K562 (cell line): ENCODE measurements around the gene SLC25A4.

Experiments
- ZNF347 ChIP-seq: fragments of 450-650 bp; formaldehyde crosslinking; IDR thresholded peaks from 2 replicates; pipeline ENCODE4 v1.4.0; 2020; ENCODE audit warnings: low read depth, mild to moderate bottlenecking, moderate library complexity
- TF ChIP-seq, protein P1 (sequence below): sonication (generic); formaldehyde crosslinking; IDR thresholded peaks from 2 replicates; pipeline ENCODE4 v1.8.0; 2022; ENCODE audit warnings: mild to moderate bottlenecking, low read depth, missing genetic modification reagents

DNA sequence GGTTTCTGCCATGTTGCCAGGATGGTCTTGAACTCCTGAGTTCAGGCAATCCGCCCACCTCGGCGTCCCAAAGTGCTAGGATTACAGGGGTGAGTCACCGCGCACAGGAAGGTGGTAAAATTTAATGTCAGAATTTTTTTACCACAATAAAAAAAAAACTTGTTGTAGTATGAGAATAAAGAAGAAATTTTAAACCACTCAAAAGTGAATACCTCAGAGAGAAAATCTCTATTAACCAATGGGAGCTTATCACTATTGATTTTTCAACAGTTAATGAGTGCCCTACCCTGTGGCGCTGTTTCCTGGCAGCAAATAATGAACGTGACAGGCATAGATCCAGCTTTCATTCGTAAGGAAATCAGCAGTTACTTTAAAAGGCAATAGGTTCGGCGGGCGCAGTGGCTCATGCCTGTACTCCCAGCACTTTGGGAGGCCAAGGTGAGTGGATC, 32.7 kb upstream of the SLC25A4 start:
- TF ChIP-seq ZNF347 = no peak
- TF ChIP-seq, protein P1, sequence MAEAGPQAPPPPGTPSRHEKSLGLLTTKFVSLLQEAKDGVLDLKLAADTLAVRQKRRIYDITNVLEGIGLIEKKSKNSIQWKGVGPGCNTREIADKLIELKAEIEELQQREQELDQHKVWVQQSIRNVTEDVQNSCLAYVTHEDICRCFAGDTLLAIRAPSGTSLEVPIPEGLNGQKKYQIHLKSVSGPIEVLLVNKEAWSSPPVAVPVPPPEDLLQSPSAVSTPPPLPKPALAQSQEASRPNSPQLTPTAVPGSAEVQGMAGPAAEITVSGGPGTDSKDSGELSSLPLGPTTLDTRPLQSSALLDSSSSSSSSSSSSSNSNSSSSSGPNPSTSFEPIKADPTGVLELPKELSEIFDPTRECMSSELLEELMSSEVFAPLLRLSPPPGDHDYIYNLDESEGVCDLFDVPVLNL (CRISPR knock-in tag) = no peak
